GM19324 (cell line): ENCODE measurements around the gene XPC.
A peak's percentile ranks its signal among the peaks of the same experiment; 100 is the strongest.
"Not testable (repeated sequence)": the region's sequence is repeated elsewhere in the genome, so short reads cannot be mapped to it uniquely, and the experiment has no call there.

ENCODE experiments used
- ATAC-seq: cut with Tn5 transposase; IDR thresholded peaks from one replicate; pipeline ENCODE4 v1.9.1; 2021; ENCODE audit warnings: mild to moderate bottlenecking, moderate library complexity; ENCODE audit not compliant: unreplicated experiment, low FRiP score

XPC gene

GRCh38 chr3:14178247-14179113 is at the start of gene XPC, which contains the start of gene LSM3:
XPC (minus strand) TSS chr3:14178601; CDS start chr3:14178568, 33 bp downstream.
LSM3 (plus strand) TSS chr3:14178817; CDS start chr3:14178861, 44 bp downstream.
- ATAC-seq = peak; percentile 96

- ATAC-seq = no peak
Observed at GRCh38 chr3:14227856-14228255, 49.5 kb upstream of the XPC start.

- ATAC-seq = not testable (repeated sequence)
Observed at GRCh38 chr3:14226351-14226750, 48.0 kb upstream of the XPC start.

- no peak for ATAC-seq
Observed at GRCh38 chr3:14225421-14225820, 47.0 kb upstream of the XPC start.

- ATAC-seq = no peak
Observed at GRCh38 chr3:14224895-14225294, 46.5 kb upstream of the XPC start.

- no peak for ATAC-seq
Observed at GRCh38 chr3:14223595-14223994, 45.2 kb upstream of the XPC start.

- no peak for ATAC-seq
Observed at GRCh38 chr3:14222900-14223594, 44.6 kb upstream of the XPC start.

- ATAC-seq = no peak
Observed at GRCh38 chr3:14222457-14222856, 44.1 kb upstream of the XPC start.

- ATAC-seq = no peak
Observed at GRCh38 chr3:14221902-14222301, 43.5 kb upstream of the XPC start.

GRCh38 chr3:14220933-14221332 is 42.5 kb upstream of the XPC start:
- ATAC-seq = no peak

GRCh38 chr3:14218355-14218754 is 40.0 kb upstream of the XPC start:
- no peak for ATAC-seq

- no peak for ATAC-seq
Observed at GRCh38 chr3:14216257-14217048, 38.1 kb upstream of the XPC start.

- no peak for ATAC-seq
Observed at GRCh38 chr3:14214764-14215163, 36.4 kb upstream of the XPC start.

- ATAC-seq = no peak
Observed at GRCh38 chr3:14213066-14213774, 34.8 kb upstream of the XPC start.

GRCh38 chr3:14212032-14212431 is 33.6 kb upstream of the XPC start:
- ATAC-seq = no peak

- no peak for ATAC-seq
Observed at GRCh38 chr3:14211621-14212020, 33.2 kb upstream of the XPC start.

GRCh38 chr3:14210843-14211594 is 32.6 kb upstream of the XPC start:
- no peak for ATAC-seq

GRCh38 chr3:14210290-14210688 is 31.9 kb upstream of the XPC start:
- ATAC-seq = no peak

GRCh38 chr3:14209581-14210289 is 31.3 kb upstream of the XPC start:
- ATAC-seq = no peak
